Fibroblast of lung (primary cell): ENCODE data around the gene KCNK4. TPM values are rescaled to one million over a fixed set of nuclear protein-coding genes. Genes with fewer than 3 reads are reported as not detected.

Experiments used
- DNase-seq, 2 donors: peaks; one replicate each; pipeline versions ENCODE4 v3.0.0 to v3.0.0-alpha.2; 2010; ENCODE audit warnings: low read depth in 2 of 2
- H2AFZ ChIP-seq: 2 replicates; pipeline ENCODE4 v1.5.1; 2012; ENCODE audit warnings: low read length, control low read depth, inconsistent platforms
- H3K27ac ChIP-seq: 2 replicates; pipeline ENCODE4 v1.5.1; 2011; ENCODE audit warnings: low read length, control low read depth; ENCODE audit not compliant: insufficient read depth
- H3K27me3 ChIP-seq: 2 replicates; pipeline ENCODE4 v1.5.1; 2011; ENCODE audit warnings: mild to moderate bottlenecking, low read length; ENCODE audit not compliant: control insufficient read depth, insufficient read depth
- H3K36me3 ChIP-seq: 2 replicates; pipeline ENCODE4 v1.5.1; 2011; ENCODE audit warnings: low read length; ENCODE audit not compliant: control insufficient read depth, insufficient read depth
- H3K4me1 ChIP-seq: 2 replicates; pipeline ENCODE4 v1.5.1; 2011; ENCODE audit warnings: low read length; ENCODE audit not compliant: control insufficient read depth, insufficient read depth; ENCODE audit errors: extremely low read depth
- H3K4me2 ChIP-seq: 2 replicates; pipeline ENCODE4 v1.5.1; 2011; ENCODE audit warnings: low read length, control low read depth; ENCODE audit not compliant: insufficient read depth; ENCODE audit errors: extremely low read depth
- H3K4me3 ChIP-seq, 4 experiments: fragments of 200-600 bp in 1 of 4; sonication (generic) in 1 of 4; replicated peaks in 1 of 4; 2 replicates each; pipeline ENCODE4 v1.5.1; 2011 to 2016; ENCODE audit warnings: low read length in 4 of 4, low read depth in 3 of 4, mild to moderate bottlenecking in 3 of 4, control low read depth in 2 of 4, inconsistent platforms in 1 of 4, mixed read lengths in 1 of 4; ENCODE audit not compliant: insufficient read depth in 1 of 4; ENCODE audit errors: control extremely low read depth in 1 of 4
- H3K79me2 ChIP-seq: 2 replicates; pipeline ENCODE4 v1.5.1; 2012; ENCODE audit warnings: mild to moderate bottlenecking, low read length, inconsistent platforms; ENCODE audit not compliant: control insufficient read depth, insufficient read depth
- H3K9ac ChIP-seq: 2 replicates; pipeline ENCODE4 v1.5.1; 2011; ENCODE audit warnings: mild to moderate bottlenecking, low read length, control low read depth; ENCODE audit not compliant: insufficient read depth
- H3K9me3 ChIP-seq: 2 replicates; pipeline ENCODE4 v1.5.1; 2012; ENCODE audit warnings: low read depth, low read length; ENCODE audit not compliant: control insufficient read depth, insufficient read depth
- H4K20me1 ChIP-seq: 2 replicates; pipeline ENCODE4 v1.5.1; 2011; ENCODE audit warnings: low read length; ENCODE audit not compliant: control insufficient read depth, insufficient read depth; ENCODE audit errors: extremely low read depth
- EZH2 ChIP-seq: IDR thresholded peaks from 2 replicates; pipeline ENCODE4 v1.5.1; 2012; ENCODE audit warnings: low read length, control low read depth, mild to moderate bottlenecking; ENCODE audit errors: missing control alignments
- polyA plus RNA-seq, 2 donors: library from polyadenylated mRNA; depleted of rRNA in 1 of 2; stranded (reverse) in 1 of 2; unstranded in 1 of 2; fragments of >200 nt; gene quantifications; 2 replicates each; pipeline ENCODE4 v1.2.1, GENCODE V29; 2011 to 2012; ENCODE audit warnings: missing spikeins in 1 of 2
- total RNA-seq: library from RNA; depleted of rRNA; stranded (reverse); fragments of >200 nt; gene quantifications from 2 replicates; pipeline ENCODE4 v1.2.1, GENCODE V29; 2014
- TF ChIP-seq, protein P1 (sequence below), 2 donors: IDR thresholded peaks in 1 of 2; conservative IDR thresholded peaks in 1 of 2; 1 replicate in 1 of 2; 2 replicates in 1 of 2; pipeline ENCODE4 v1.5.1; 2011 to 2012; ENCODE audit warnings: low read length in 2 of 2, control low read depth in 1 of 2, inconsistent platforms in 1 of 2, low read depth in 1 of 2, mild to moderate bottlenecking in 1 of 2

KCNK4 gene
- total and polyA plus RNA-seq, 2 donors (not counting 1 experiment from before 2014, with no cell fraction given): not detected

DNA sequence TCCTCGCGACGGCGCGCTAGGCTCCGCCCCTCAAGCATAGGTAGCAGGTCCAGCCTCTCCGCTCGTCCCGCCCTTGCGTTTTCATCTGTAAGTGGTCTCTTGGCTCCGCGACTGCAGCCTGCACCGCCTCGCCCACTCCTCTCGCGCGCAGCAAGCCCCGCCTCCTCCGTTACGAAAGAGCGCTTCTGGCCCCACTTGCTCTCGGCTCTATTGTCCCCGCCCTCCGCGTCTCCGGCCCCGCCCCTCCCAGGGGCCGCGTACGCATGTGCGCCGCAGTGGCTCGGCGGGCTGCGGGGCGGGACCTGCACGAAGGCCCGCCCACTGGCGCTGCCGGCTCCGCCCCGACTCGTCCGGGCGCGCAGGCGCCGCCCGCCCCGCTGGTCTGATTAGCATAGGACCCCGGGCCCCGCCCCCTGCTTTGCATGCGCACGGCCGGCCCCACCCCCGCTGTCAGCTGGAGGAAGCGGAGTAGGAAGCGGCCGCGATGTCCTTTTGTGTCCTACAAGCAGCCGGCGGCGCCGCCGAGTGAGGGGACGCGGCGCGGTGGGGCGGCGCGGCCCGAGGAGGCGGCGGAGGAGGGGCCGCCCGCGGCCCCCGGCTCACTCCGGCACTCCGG lies 14.1 kb downstream of the KCNK4 start, which contains the start of gene ESRRA:
TSS of gene ESRRA (plus strand) at position 450 of the 616 bp plus-strand sequence. CDS start 1,656 bp downstream, outside the sequence.
- peaks cover 2% of the 10 kb centered on the region for H3K36me3 ChIP-seq
- peak within 1 kb of the TSS; percentile 55 for H3K9ac ChIP-seq
- H3K4me3 ChIP-seq: peak within 1 kb of the TSS; percentile 67 to 76 (median 72)
- H2AFZ ChIP-seq: peak within 1 kb of the TSS; percentile 48
- H3K4me2 ChIP-seq: peak within 1 kb of the TSS; percentile 91
- H3K9me3 ChIP-seq: no peaks in the 10 kb centered on the region
- DNase-seq: peak; percentile 94 to 97
- H3K27me3 ChIP-seq: no peaks in the 10 kb centered on the region
- H3K79me2 ChIP-seq: peaks cover 3% of the 10 kb centered on the region
- TF ChIP-seq EZH2: no peak
- TF ChIP-seq, protein P1, sequence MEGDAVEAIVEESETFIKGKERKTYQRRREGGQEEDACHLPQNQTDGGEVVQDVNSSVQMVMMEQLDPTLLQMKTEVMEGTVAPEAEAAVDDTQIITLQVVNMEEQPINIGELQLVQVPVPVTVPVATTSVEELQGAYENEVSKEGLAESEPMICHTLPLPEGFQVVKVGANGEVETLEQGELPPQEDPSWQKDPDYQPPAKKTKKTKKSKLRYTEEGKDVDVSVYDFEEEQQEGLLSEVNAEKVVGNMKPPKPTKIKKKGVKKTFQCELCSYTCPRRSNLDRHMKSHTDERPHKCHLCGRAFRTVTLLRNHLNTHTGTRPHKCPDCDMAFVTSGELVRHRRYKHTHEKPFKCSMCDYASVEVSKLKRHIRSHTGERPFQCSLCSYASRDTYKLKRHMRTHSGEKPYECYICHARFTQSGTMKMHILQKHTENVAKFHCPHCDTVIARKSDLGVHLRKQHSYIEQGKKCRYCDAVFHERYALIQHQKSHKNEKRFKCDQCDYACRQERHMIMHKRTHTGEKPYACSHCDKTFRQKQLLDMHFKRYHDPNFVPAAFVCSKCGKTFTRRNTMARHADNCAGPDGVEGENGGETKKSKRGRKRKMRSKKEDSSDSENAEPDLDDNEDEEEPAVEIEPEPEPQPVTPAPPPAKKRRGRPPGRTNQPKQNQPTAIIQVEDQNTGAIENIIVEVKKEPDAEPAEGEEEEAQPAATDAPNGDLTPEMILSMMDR (conservative IDR thresholded peaks at IDR 0.05 in 1 of 2, IDR thresholded peaks at IDR 0.05 in 1 of 2; ENCODE audit: low read depth in 1 of 2, low read length in 2 of 2): no peak
- peaks cover 10% of the 10 kb centered on the region for H3K4me1 ChIP-seq
- H3K27ac ChIP-seq: peak within 1 kb of the TSS; percentile 87
- no peaks in the 10 kb centered on the region for H4K20me1 ChIP-seq

DNA sequence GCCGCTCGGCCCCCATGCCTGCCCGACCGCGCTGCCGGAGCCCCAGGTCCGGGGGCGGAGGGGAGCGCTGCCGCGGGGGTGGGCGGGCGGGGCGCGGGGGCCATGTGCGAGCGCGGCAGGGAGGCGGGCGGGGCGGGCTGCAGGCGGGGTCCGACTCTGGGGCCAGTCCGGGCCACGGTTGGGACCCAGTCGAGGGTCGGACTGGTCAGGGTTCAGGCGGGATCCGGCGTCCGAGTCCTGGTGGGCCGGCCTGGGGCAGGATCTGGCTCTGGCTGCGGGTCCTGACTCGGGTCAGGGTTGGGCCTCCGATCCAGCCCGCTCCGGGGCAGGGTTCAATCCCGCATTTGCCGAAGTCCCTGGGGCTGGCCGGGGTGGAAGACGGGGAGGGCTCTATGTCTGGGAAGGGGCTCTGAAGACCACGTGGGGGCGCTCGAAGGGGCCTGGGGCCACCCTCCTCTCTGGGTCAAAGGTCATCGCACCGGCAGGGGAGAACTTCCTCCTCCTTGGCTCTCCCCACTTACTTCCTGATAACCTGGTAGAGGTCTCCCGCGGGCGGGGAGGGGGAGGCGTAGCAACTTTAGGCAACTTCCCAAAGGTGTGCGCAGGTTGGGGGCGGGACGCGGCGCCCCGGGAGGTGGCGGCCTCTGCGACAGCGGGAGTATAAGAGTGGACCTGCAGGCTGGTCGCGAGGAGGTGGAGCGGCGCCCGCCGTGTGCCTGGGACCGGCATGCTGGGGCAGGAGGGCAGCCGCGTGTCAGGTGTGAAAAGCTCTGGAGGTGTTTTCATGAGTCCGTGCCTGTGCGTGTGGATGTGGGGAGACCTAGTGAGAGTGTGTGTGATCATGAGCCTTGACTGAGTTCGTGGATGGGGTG lies 14.8 kb downstream of the KCNK4 start:
- TF ChIP-seq EZH2: no peak
- TF ChIP-seq, protein P1 (conservative IDR thresholded peaks at IDR 0.05 in 1 of 2, IDR thresholded peaks at IDR 0.05 in 1 of 2; ENCODE audit: low read depth in 1 of 2, low read length in 2 of 2): peak; percentile 13 to 17
- H3K36me3 ChIP-seq: peaks cover 2% of the 10 kb centered on the region
- H3K9ac ChIP-seq: peak overlapping the region; percentile 50
- H3K4me3 ChIP-seq: peak overlapping the region; percentile 67 to 72 (median 70)
- peaks cover 3% of the 10 kb centered on the region for H3K79me2 ChIP-seq
- H3K27ac ChIP-seq: peak overlapping the region; percentile 58
- H3K4me2 ChIP-seq: peak overlapping the region; percentile 91
- no peaks in the 10 kb centered on the region for H3K27me3 ChIP-seq
- peaks cover 6% of the 10 kb centered on the region for H3K4me1 ChIP-seq
- peak; percentile 20 to 51 for DNase-seq
- no peaks in the 10 kb centered on the region for H4K20me1 ChIP-seq
- H2AFZ ChIP-seq: peak overlapping the region; percentile 8
- no peaks in the 10 kb centered on the region for H3K9me3 ChIP-seq

DNA sequence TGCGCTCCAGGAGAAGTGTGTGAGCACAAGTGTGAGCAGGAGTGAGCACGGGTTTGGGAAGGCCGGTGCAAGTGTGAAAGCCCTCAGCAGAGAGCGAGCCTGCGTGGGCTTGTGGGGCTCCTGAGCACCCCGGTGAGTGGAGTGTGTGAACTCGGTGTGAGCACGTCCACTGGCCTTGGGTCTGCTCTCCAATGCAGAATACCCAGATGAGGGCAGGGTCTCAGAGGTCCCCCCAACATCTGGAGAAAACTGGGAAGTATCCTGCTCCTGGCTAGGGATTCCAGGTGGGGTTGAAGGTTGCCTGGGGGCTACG lies 15.4 kb downstream of the KCNK4 start:
- TF ChIP-seq EZH2: no peak
- TF ChIP-seq, protein P1 (conservative IDR thresholded peaks at IDR 0.05 in 1 of 2, IDR thresholded peaks at IDR 0.05 in 1 of 2; ENCODE audit: low read depth in 1 of 2, low read length in 2 of 2): no peak
- H3K79me2 ChIP-seq: peaks cover 3% of the 10 kb centered on the region
- peak overlapping the region; percentile 67 to 72 (median 70) for H3K4me3 ChIP-seq
- no peaks in the 10 kb centered on the region for H3K9me3 ChIP-seq
- H3K27ac ChIP-seq: no peak overlapping the region
- H3K27me3 ChIP-seq: no peaks in the 10 kb centered on the region
- peaks cover 6% of the 10 kb centered on the region for H3K4me1 ChIP-seq
- peak overlapping the region; percentile 8 for H2AFZ ChIP-seq
- peak overlapping the region; percentile 11 for H3K9ac ChIP-seq
- H3K4me2 ChIP-seq: peak overlapping the region; percentile 91
- H3K36me3 ChIP-seq: peaks cover 2% of the 10 kb centered on the region
- no peaks in the 10 kb centered on the region for H4K20me1 ChIP-seq
- DNase-seq: no peak
